Hepatocyte (in vitro differentiated cells): Measurements from ENCODE around the gene SYT14. TPM values are rescaled to one million over a fixed set of nuclear protein-coding genes. Genes with fewer than 3 reads are reported as not detected.

Experiments
- DNase-seq: peaks from one replicate; pipeline ENCODE4 v3.0.0-alpha.2; 2016; ENCODE audit warnings: low spot score
- H2AFZ ChIP-seq: fragments of 200-600 bp; sonication (generic); 2 replicates; pipeline ENCODE4 v1.6.0; 2016; ENCODE audit warnings: antibody characterized with exemption, mild to moderate bottlenecking
- H3K27ac ChIP-seq: fragments of 200-600 bp; sonication (generic); 2 replicates; pipeline ENCODE4 v1.5.1; 2016; ENCODE audit warnings: mild to moderate bottlenecking
- H3K27me3 ChIP-seq: fragments of 200-600 bp; sonication (generic); 2 replicates; pipeline ENCODE4 v1.6.1; 2016
- H3K36me3 ChIP-seq: fragments of 200-600 bp; sonication (generic); replicated peaks from 2 replicates; pipeline ENCODE4 v1.5.1; 2016; ENCODE audit warnings: low read depth; ENCODE audit not compliant: insufficient read depth
- H3K4me1 ChIP-seq: fragments of 200-600 bp; sonication (generic); 2 replicates; pipeline ENCODE4 v1.5.1; 2016; ENCODE audit warnings: mild to moderate bottlenecking, moderate library complexity; ENCODE audit not compliant: insufficient read depth
- H3K4me2 ChIP-seq: fragments of 200-600 bp; sonication (generic); 2 replicates; pipeline ENCODE4 v1.6.0; 2016
- H3K4me3 ChIP-seq: fragments of 200-600 bp; sonication (generic); 2 replicates; pipeline ENCODE4 v1.5.1; 2016; ENCODE audit warnings: mild to moderate bottlenecking
- H3K79me2 ChIP-seq: fragments of 200-600 bp; sonication (generic); 2 replicates; pipeline ENCODE4 v1.6.0; 2017; ENCODE audit warnings: mild to moderate bottlenecking
- H3K9me2 ChIP-seq: fragments of 200-600 bp; sonication (generic); replicated peaks from 2 replicates; pipeline ENCODE4 v1.6.0; 2017; ENCODE audit warnings: mild to moderate bottlenecking; ENCODE audit not compliant: insufficient read depth
- H3K9me3 ChIP-seq: fragments of 200-600 bp; sonication (generic); 2 replicates; pipeline ENCODE4 v1.5.1; 2016; ENCODE audit warnings: low read depth, mild to moderate bottlenecking
- H4K20me1 ChIP-seq: fragments of 200-600 bp; sonication (generic); 2 replicates; pipeline ENCODE4 v1.6.0; 2016; ENCODE audit warnings: mild to moderate bottlenecking; ENCODE audit not compliant: insufficient read depth, poor library complexity, severe bottlenecking
- CTCF ChIP-seq: fragments of 200-600 bp; sonication (generic); IDR thresholded peaks from 2 replicates; pipeline ENCODE4 v1.5.1; 2016; ENCODE audit warnings: antibody characterized with exemption, mild to moderate bottlenecking; ENCODE audit not compliant: poor library complexity
- EZH2 ChIP-seq: fragments of 200-600 bp; sonication (generic); IDR thresholded peaks from 2 replicates; pipeline ENCODE4 v1.6.1; 2016; ENCODE audit warnings: antibody characterized with exemption, mild to moderate bottlenecking, borderline replicate concordance
- EZH2phosphoT487 ChIP-seq: fragments of 200-600 bp; sonication (generic); IDR thresholded peaks from one replicate; pipeline ENCODE4 v1.6.1; 2018; ENCODE audit warnings: antibody characterized with exemption, mild to moderate bottlenecking, low read depth, moderate library complexity; ENCODE audit not compliant: unreplicated experiment, severe bottlenecking
- WGBS: methylation state at CpG from one replicate; pipeline ENCODE4 v1.1.6; 2016; ENCODE audit warnings: low lambda C conversion rate; ENCODE audit errors: missing lambda C conversion rate; 5-methylcytosine and 5-hydroxymethylcytosine counted together
- polyA plus RNA-seq: library from polyadenylated mRNA; unstranded; fragments of >200 nt; fragmentation: Nextera tagmentation; extraction: Ambion mirVana; gene quantifications from 2 replicates; pipeline ENCODE4 v1.2.1, GENCODE V29; 2016
- total RNA-seq: library from RNA; depleted of rRNA; stranded (reverse); fragments of >200 nt; gene quantifications from 2 replicates; pipeline ENCODE4 v1.2.3, GENCODE V29; 2014

Gene SYT14
- total and polyA plus RNA-seq, 2 experiments from 2014 or later, result 0.29 to 1.4 TPM

- Histone ChIP-seq H3K9me3 (no peaks in the 10 kb centered on the region), H3K4me2 (no peak overlapping the region), H3K27me3 (no peaks in the 10 kb centered on the region), H3K9me2 (no peaks in the 10 kb centered on the region), H3K27ac (no peak overlapping the region), H3K4me1 (no peaks in the 10 kb centered on the region), H4K20me1 (no peaks in the 10 kb centered on the region), H3K4me3 (no peak overlapping the region), H3K79me2 (no peaks in the 10 kb centered on the region), H2AFZ (no peak overlapping the region), H3K36me3 (no peaks in the 10 kb centered on the region)
- TF ChIP-seq EZH2 (no peak), CTCF (no peak), EZH2phosphoT487 (no peak)
- no peak for DNase-seq
- WGBS, result 63% methylated on average over 3 of the region's 3 CpGs
These were observed 12.0 kb upstream of the SYT14 start for GRCh38 chr1:209926045-209926444.

- no peaks in the 10 kb centered on the region for H3K9me3 ChIP-seq
- H3K36me3 ChIP-seq, result no peaks in the 10 kb centered on the region
- no peaks in the 10 kb centered on the region for H4K20me1 ChIP-seq
- H3K27me3 ChIP-seq, result no peaks in the 10 kb centered on the region
- H3K4me2 ChIP-seq, result no peak overlapping the region
- no peak overlapping the region for H2AFZ ChIP-seq
- H3K9me2 ChIP-seq, result no peaks in the 10 kb centered on the region
- no peak for TF ChIP-seq CTCF
- no peak for TF ChIP-seq EZH2phosphoT487
- no peak for TF ChIP-seq EZH2
- DNase-seq, result no peak
- H3K79me2 ChIP-seq, result no peaks in the 10 kb centered on the region
- no peak overlapping the region for H3K4me3 ChIP-seq
- H3K4me1 ChIP-seq, result no peaks in the 10 kb centered on the region
- H3K27ac ChIP-seq, result no peak overlapping the region
These were observed 10.6 kb upstream of the SYT14 start for GRCh38 chr1:209927466-209927865.

- H3K36me3 ChIP-seq, result no peaks in the 10 kb centered on the region
- H3K9me3 ChIP-seq, result no peaks in the 10 kb centered on the region
- DNase-seq, result no peak
- H3K9me2 ChIP-seq, result no peaks in the 10 kb centered on the region
- no peak for TF ChIP-seq CTCF
- TF ChIP-seq EZH2phosphoT487, result no peak
- no peak for TF ChIP-seq EZH2
- H4K20me1 ChIP-seq, result no peaks in the 10 kb centered on the region
- no peaks in the 10 kb centered on the region for H3K79me2 ChIP-seq
- no peaks in the 10 kb centered on the region for H3K4me1 ChIP-seq
- no peak overlapping the region for H2AFZ ChIP-seq
- H3K4me3 ChIP-seq, result no peak overlapping the region
- no peak overlapping the region for H3K4me2 ChIP-seq
- H3K27ac ChIP-seq, result no peak overlapping the region
- peaks cover 7% of the 10 kb centered on the region for H3K27me3 ChIP-seq
These were observed 8.3 kb upstream of the SYT14 start for GRCh38 chr1:209929751-209930150.

- TF ChIP-seq EZH2phosphoT487, result no peak
- TF ChIP-seq EZH2, result no peak
- TF ChIP-seq CTCF, result no peak
- 95% methylated on average over 2 of the region's 2 CpGs for WGBS
- no peak for DNase-seq
These were observed 6.9 kb upstream of the SYT14 start for GRCh38 chr1:209931141-209931540.

More at GRCh38 chr1:209931141-209931540, 6.9 kb upstream of the SYT14 start:
- Histone ChIP-seq H3K9me2 (no peaks in the 10 kb centered on the region), H3K4me3 (no peak overlapping the region), H3K27me3 (peaks cover 10% of the 10 kb centered on the region), H3K27ac (no peak overlapping the region), H3K36me3 (no peaks in the 10 kb centered on the region), H2AFZ (no peak overlapping the region), H3K79me2 (no peaks in the 10 kb centered on the region), H4K20me1 (no peaks in the 10 kb centered on the region), H3K4me2 (no peak overlapping the region), H3K4me1 (no peaks in the 10 kb centered on the region), H3K9me3 (no peaks in the 10 kb centered on the region)
